ENCODE data around the gene CFAP210. TPM values are rescaled to one million over a fixed set of nuclear protein-coding genes. Genes with fewer than 3 reads are reported as not detected.

Gene CFAP210
- total RNA-seq, 1 donor from 2014 or later, result not detected

GRCh38 chr2:169683425-169684134 lies 10.6 kb downstream of the CFAP210 start:
- no peak for ATAC-seq (ENCODE audit: poor library complexity)
- intact Hi-C loops (cut with DNase I), result no loop called here
- DNase-seq, result no peak

GRCh38 chr2:169683054-169683424 lies 11.2 kb downstream of the CFAP210 start:
- ATAC-seq (ENCODE audit: poor library complexity), result no peak
- intact Hi-C loops (cut with DNase I), result no loop called here
- no peak for DNase-seq

DNA sequence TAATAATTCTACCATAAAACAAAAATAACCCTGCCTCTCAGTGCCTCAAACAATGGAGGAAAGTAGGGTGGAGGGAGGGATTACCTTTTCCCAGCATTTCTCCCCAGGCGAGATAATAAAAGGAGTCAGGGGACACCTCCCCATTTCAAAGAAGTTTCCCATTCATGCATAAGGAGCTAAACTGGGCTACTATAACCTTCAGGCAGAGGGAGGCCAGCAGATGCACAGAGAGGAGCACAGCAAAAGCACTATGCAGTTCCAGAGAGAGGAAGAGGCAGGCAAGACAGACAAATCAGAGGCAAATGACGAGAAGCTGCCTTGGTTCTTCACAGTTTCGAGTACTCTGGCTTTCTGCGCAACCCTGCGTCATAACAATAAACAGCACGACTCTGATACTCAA lies 17.4 kb downstream of the CFAP210 start:
- intact Hi-C loops (cut with DNase I), result no loop called here
- ATAC-seq (ENCODE audit: poor library complexity), result no peak
- DNase-seq, result no peak

DNA sequence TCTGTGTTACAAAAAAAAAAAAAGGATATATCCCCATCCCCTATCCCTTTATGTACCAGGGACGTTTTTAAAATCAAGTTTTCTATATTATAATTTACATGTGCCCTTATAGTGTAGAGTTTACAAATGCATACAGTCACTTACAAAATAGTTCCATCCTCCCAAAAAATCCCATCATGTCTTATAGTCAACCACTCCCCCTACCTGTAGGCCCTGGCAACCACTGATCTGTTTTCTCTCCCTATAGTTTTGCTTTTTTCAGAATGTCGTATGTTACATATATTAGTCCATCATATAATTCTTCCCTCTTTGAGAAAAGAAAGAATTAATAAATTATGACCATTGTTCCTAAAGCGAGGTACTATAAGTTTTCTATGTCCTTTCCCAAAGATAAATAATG lies 17.8 kb downstream of the CFAP210 start:
- intact Hi-C loops (cut with DNase I), result no loop called here
- no peak for DNase-seq
- no peak for ATAC-seq (ENCODE audit: poor library complexity)

GRCh38 chr2:169673921-169674320 lies 20.3 kb downstream of the CFAP210 start:
- intact Hi-C loops (cut with DNase I), result no loop called here
- DNase-seq (no peak), ATAC-seq (ENCODE audit: poor library complexity) (no peak)

DNA sequence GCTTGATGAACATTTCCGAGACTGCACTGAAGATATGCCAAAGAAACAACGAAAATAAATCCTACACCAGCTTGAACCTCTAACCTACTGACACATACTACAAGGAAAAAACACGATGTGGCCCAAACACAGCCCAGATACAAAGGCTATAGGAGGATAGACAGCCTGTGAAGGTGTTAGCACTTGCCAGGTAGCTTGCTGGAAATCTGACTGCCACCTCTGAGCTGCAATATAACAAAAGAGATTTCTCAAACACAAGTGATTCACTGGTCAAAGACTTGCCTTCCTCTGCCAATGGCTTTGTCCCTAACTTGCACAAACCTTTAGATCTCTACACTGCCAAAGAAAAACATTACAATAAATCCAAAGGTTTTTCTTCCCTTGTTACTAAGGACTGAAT lies 21.1 kb downstream of the CFAP210 start:
- no peak for DNase-seq
- no peak for ATAC-seq (ENCODE audit: poor library complexity)
- intact Hi-C loops (cut with DNase I), result no loop called here

- DNase-seq (no peak), ATAC-seq (ENCODE audit: poor library complexity) (no peak)
- intact Hi-C loops (cut with DNase I), result no loop called here
These were observed 21.8 kb downstream of the CFAP210 start for GRCh38 chr2:169672406-169672805.

- intact Hi-C loops (cut with DNase I), result no loop called here
- ATAC-seq (ENCODE audit: poor library complexity) (no peak), DNase-seq (no peak)
These were observed 23.3 kb downstream of the CFAP210 start for GRCh38 chr2:169670937-169671336.

- ATAC-seq (ENCODE audit: poor library complexity), result no peak
- no peak for DNase-seq
- intact Hi-C loops (cut with DNase I), result no loop called here
These were observed 24.0 kb downstream of the CFAP210 start for GRCh38 chr2:169670215-169670651.

- intact Hi-C loops (cut with DNase I), result no loop called here
- DNase-seq (no peak), ATAC-seq (ENCODE audit: poor library complexity) (no peak)
These were observed 26.6 kb downstream of the CFAP210 start for GRCh38 chr2:169667583-169667982.

GRCh38 chr2:169664978-169665930 lies 29.0 kb downstream of the CFAP210 start:
- DNase-seq (no peak), ATAC-seq (ENCODE audit: poor library complexity) (peak; percentile 15)

DNA sequence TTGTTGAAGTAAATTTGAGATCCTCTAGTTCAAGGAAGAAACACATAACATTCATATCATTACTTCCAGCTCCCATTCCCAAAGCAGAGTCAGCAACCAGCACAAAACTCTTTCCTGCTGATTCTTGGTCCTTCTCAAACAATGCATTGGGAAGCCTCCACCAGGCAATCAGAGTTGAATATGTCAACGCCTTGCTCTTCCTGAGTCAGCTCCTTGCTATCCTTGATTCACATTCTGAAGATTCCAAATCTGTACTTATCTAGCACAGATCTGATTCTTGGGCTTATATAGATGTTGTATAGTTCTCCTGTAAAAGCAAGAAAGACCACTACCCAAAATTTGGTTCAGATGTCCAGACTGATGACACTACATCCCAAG lies 29.6 kb downstream of the CFAP210 start:
- no peak for DNase-seq
- ATAC-seq (ENCODE audit: poor library complexity), result no peak
- intact Hi-C loops (cut with DNase I), result no loop called here

More at GRCh38 chr2:169664978-169665930, 29.0 kb downstream of the CFAP210 start:
- intact Hi-C loops (cut with DNase I), result no loop called here

DNA sequence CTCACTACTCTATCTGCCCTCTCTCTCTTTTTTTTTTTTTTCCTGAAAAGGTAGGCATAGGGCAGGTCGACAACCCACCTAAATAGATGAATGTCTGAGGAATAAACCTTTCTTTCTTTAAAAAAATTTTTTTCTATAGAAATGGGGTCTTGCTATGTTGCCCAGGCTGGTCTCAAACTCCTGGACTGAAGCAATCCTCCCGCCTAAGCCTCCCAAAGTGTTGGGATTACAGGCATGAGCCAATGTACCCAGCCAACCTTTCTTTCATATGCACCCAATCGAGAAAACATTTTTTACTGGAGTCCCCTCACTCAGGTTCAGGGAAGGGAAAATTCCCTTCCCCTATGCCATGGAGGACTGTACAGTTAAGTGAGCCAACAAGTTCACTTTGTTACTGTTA lies 31.0 kb downstream of the CFAP210 start:
- intact Hi-C loops (cut with DNase I), result no loop called here
- ATAC-seq (ENCODE audit: poor library complexity) (no peak), DNase-seq (no peak)

GRCh38 chr2:169662744-169663143 lies 31.5 kb downstream of the CFAP210 start:
- intact Hi-C loops (cut with DNase I), result no loop called here
- DNase-seq (no peak), ATAC-seq (ENCODE audit: poor library complexity) (no peak)

- ATAC-seq (ENCODE audit: poor library complexity), result no peak
- intact Hi-C loops (cut with DNase I), result no loop called here
- DNase-seq, result no peak
These were observed 32.9 kb downstream of the CFAP210 start for GRCh38 chr2:169661265-169661664.

DNA sequence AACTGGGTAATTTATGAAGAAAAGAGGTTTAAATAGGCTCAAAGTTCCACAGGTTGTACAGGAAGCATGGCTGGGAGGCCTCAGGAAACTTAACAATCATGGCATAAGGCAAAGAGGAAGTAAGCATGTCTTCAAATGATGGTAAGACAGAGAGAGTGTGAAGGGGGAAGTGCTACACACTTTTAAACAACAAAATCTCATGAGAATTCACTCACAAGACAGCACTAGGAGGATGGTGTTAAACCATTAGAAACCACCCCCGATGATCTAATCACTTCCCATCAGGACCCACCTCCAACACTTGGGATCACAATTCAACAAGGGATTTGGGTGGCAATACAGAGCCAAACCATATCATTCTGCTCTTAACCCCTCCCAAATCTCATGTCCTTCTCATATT lies 34.9 kb downstream of the CFAP210 start:
- ATAC-seq (ENCODE audit: poor library complexity) (no peak), DNase-seq (no peak)
- intact Hi-C loops (cut with DNase I), result no loop called here

GRCh38 chr2:169658877-169659276 lies 35.3 kb downstream of the CFAP210 start:
- intact Hi-C loops (cut with DNase I), result no loop called here
- no peak for DNase-seq
- no peak for ATAC-seq (ENCODE audit: poor library complexity)

GRCh38 chr2:169656164-169656563 lies 38.0 kb downstream of the CFAP210 start:
- no peak for DNase-seq
- intact Hi-C loops (cut with DNase I), result no loop called here
- ATAC-seq (ENCODE audit: poor library complexity), result no peak

DNA sequence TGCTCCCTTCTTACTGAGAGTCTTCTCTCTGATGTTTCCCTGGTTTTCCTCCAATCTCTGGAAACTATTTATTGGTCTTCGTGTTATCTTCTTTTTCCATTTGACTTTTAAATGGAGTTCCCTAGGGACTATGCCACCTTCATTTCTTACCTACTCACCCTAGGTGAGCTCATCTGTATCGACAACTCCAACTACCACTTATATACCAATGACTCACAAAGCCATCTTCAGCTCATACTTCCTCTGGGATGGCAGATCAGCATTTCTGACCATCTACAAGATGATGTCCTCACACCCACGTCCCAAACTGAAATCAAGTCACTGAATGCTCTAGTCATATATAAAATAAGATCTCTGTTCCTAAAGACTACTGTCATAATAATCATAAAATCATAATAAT lies 40.6 kb downstream of the CFAP210 start:
- DNase-seq (no peak), ATAC-seq (ENCODE audit: poor library complexity) (no peak)
- intact Hi-C loops (cut with DNase I), result no loop called here

DNA sequence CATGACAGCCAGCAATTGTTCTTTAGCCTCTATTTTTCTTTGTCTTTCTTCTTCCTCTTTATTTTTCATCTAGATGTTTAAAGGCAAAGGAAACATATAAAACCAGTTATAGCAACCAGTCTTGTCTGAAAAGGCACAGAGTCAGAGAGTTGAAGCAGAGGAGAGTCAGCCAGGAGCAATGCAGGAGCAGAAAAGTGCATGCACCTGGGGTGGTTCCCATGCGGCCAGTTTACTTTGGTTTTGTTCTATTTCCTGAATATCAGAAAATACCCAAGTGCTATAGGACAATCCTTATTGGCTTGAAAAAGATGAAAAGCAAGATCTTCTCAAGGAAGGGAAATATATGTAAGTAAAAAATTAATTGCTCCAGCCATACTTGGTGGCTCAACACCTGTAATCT lies 44.9 kb downstream of the CFAP210 start:
- intact Hi-C loops (cut with DNase I), result no loop called here
- no peak for ATAC-seq (ENCODE audit: poor library complexity)

More for the DNA sequence above, 44.9 kb downstream of the CFAP210 start:
- no peak for DNase-seq

Measured in Right ventricle myocardium superior (tissue), 1 donor.